H1 (cell line): Measurements from ENCODE around the gene TFAP2B. TPM values are rescaled to one million over a fixed set of nuclear protein-coding genes. Genes with fewer than 3 reads are reported as not detected.

Source experiments
- CTCF ChIA-PET: fragments of 300-600 bp; sonication (Branson Sonifier 250); formaldehyde crosslinking; loops from one replicate; lab custom pipeline; 2021; ENCODE audit not compliant: partially characterized antibody; lab: Charles Lee
- POLR2A ChIA-PET: fragments of 300-600 bp; sonication (Branson Sonifier 250); formaldehyde crosslinking; loops from one replicate; lab custom pipeline; 2021; ENCODE audit warnings: inconsistent platforms; ENCODE audit not compliant: partially characterized antibody; lab: Charles Lee
- DNase-seq, 2 experiments: peaks; one replicate each; pipeline versions ENCODE4 v3.0.0 to v3.0.0-alpha.2; 2010 to 2022; ENCODE audit warnings: low spot score in 2 of 2, low read depth in 1 of 2, mixed read lengths in 1 of 2
- FAIRE-seq: peaks from 2 replicates; lab custom pipeline; 2011; peaks lifted over from hg19 to GRCh38; lab: Jason Lieb, UNC
- H2AFZ ChIP-seq: 2 replicates; pipeline ENCODE4 v1.8.1; 2012; ENCODE audit warnings: low read length, inconsistent platforms
- H2AK5ac ChIP-seq: 2 replicates; pipeline ENCODE4 v1.6.1; 2013; ENCODE audit warnings: low read depth, low read length
- H2BK120ac ChIP-seq: replicated peaks from 2 replicates; pipeline ENCODE3; 2013; ENCODE audit warnings: low read depth, low read length, inconsistent platforms
- H2BK12ac ChIP-seq: 2 replicates; pipeline ENCODE4 v1.6.1; 2013; ENCODE audit warnings: low read depth, low read length
- H2BK15ac ChIP-seq: 2 replicates; pipeline ENCODE4 v1.6.1; 2013; ENCODE audit warnings: low read length
- H2BK20ac ChIP-seq: 2 replicates; pipeline ENCODE4 v1.6.1; 2013; ENCODE audit warnings: low read length
- H2BK5ac ChIP-seq: 2 replicates; pipeline ENCODE4 v1.6.1; 2013; ENCODE audit warnings: low read depth, low read length
- H3K14ac ChIP-seq: 2 replicates; pipeline ENCODE4 v1.6.1; 2013; ENCODE audit warnings: inconsistent platforms; ENCODE audit not compliant: insufficient read length
- H3K18ac ChIP-seq: 2 replicates; pipeline ENCODE4 v1.6.1; 2013; ENCODE audit warnings: low read length; ENCODE audit errors: extremely low read depth
- H3K23ac ChIP-seq: 2 replicates; pipeline ENCODE4 v1.6.1; 2013; ENCODE audit warnings: inconsistent platforms; ENCODE audit not compliant: insufficient read length
- H3K23me2 ChIP-seq: 2 replicates; pipeline ENCODE4 v1.6.1; 2013; ENCODE audit warnings: low read depth, low read length
- H3K27ac ChIP-seq: 2 replicates; pipeline ENCODE4 v1.6.1; 2011; ENCODE audit warnings: low read depth, low read length, inconsistent platforms
- H3K27me3 ChIP-seq, 4 experiments: replicated peaks in 1 of 4; 1 replicate in 1 of 4; 2 replicates in 3 of 4; pipeline versions ENCODE4 v1.6.1 to v1.8.1; 2011 to 2013; ENCODE audit warnings: low read length in 3 of 4, mild to moderate bottlenecking in 3 of 4, inconsistent platforms in 2 of 4, mixed read lengths in 2 of 4, moderate library complexity in 1 of 4; ENCODE audit not compliant: control insufficient read depth in 3 of 4, insufficient read depth in 3 of 4; ENCODE audit errors: extremely low read depth in 1 of 4
- H3K36me3 ChIP-seq, 4 experiments: 2 replicates each; pipeline versions ENCODE4 v1.6.1 to v1.8.1; 2011 to 2013; ENCODE audit warnings: mild to moderate bottlenecking in 4 of 4, low read length in 3 of 4, moderate library complexity in 2 of 4, control low read depth in 1 of 4, inconsistent platforms in 1 of 4; ENCODE audit not compliant: insufficient read depth in 4 of 4, control insufficient read depth in 2 of 4
- H3K4ac ChIP-seq: replicated peaks from 2 replicates; pipeline ENCODE3; 2013; ENCODE audit warnings: low read length, low read depth, mixed read lengths, inconsistent platforms; ENCODE audit not compliant: insufficient read length
- H3K4me1 ChIP-seq, 4 experiments: replicated peaks in 1 of 4; 1 replicate in 1 of 4; 2 replicates in 3 of 4; pipeline versions ENCODE4 v1.6.1 to v1.8.1; 2011 to 2013; ENCODE audit warnings: low read length in 3 of 4, inconsistent platforms in 2 of 4, mixed read lengths in 1 of 4; ENCODE audit not compliant: insufficient read depth in 4 of 4, control insufficient read depth in 3 of 4
- H3K4me2 ChIP-seq, 2 experiments: 2 replicates each; pipeline versions ENCODE4 v1.6.1 to v1.8.1; 2011 to 2013; ENCODE audit warnings: low read depth in 2 of 2, low read length in 2 of 2, control low read depth in 1 of 2, inconsistent platforms in 1 of 2, mild to moderate bottlenecking in 1 of 2; ENCODE audit not compliant: insufficient read depth in 1 of 2
- H3K4me3 ChIP-seq, 4 experiments: fragments of 200-600, 300-600 bp in 1 of 4; sonication (generic), shearing (Covaris generic), sonication (Bioruptor Twin) in 1 of 4; 2 replicates each; pipeline versions ENCODE4 v1.5.1 to v1.8.1; 2011 to 2016; ENCODE audit warnings: low read length in 4 of 4, low read depth in 3 of 4, control low read depth in 2 of 4, inconsistent platforms in 2 of 4, mild to moderate bottlenecking in 2 of 4, mixed read lengths in 1 of 4, moderate library complexity in 1 of 4; ENCODE audit not compliant: insufficient read depth in 2 of 4; ENCODE audit errors: extremely low read depth in 1 of 4
- H3K56ac ChIP-seq: replicated peaks from 2 replicates; pipeline ENCODE3; 2013; ENCODE audit warnings: low read depth, mild to moderate bottlenecking, mixed read lengths, low read length, inconsistent platforms; ENCODE audit not compliant: insufficient read length
- H3K79me1 ChIP-seq: 2 replicates; pipeline ENCODE4 v1.6.1; 2013; ENCODE audit warnings: low read depth, low read length, control low read depth
- H3K79me2 ChIP-seq, 2 experiments: 2 replicates each; pipeline versions ENCODE4 v1.6.1 to v1.8.1; 2012 to 2013; ENCODE audit warnings: low read length in 2 of 2, mild to moderate bottlenecking in 2 of 2, inconsistent platforms in 1 of 2; ENCODE audit not compliant: insufficient read depth in 2 of 2, control insufficient read depth in 1 of 2
- H3K9ac ChIP-seq, 4 experiments: replicated peaks in 1 of 4; 1 replicate in 1 of 4; 2 replicates in 3 of 4; pipeline versions ENCODE4 v1.6.1 to v1.8.1; 2011 to 2013; ENCODE audit warnings: low read depth in 3 of 4, low read length in 3 of 4, control low read depth in 2 of 4, mild to moderate bottlenecking in 2 of 4, moderate library complexity in 2 of 4, inconsistent platforms in 1 of 4; ENCODE audit errors: extremely low read depth in 1 of 4
- H3K9me3 ChIP-seq, 2 experiments: 2 replicates each; pipeline versions ENCODE4 v1.6.1 to v1.8.1; 2012 to 2013; ENCODE audit warnings: mild to moderate bottlenecking in 2 of 2, moderate library complexity in 2 of 2, control low read depth in 1 of 2, inconsistent platforms in 1 of 2, low read depth in 1 of 2, low read length in 1 of 2, mixed read lengths in 1 of 2; ENCODE audit not compliant: insufficient read depth in 2 of 2
- H4K20me1 ChIP-seq, 2 experiments: replicated peaks in 1 of 2; 2 replicates each; pipeline versions ENCODE3 to v1.8.1; 2011 to 2013; ENCODE audit warnings: inconsistent platforms in 2 of 2, low read length in 2 of 2, mild to moderate bottlenecking in 1 of 2; ENCODE audit not compliant: insufficient read depth in 2 of 2, control insufficient read depth in 1 of 2
- H4K5ac ChIP-seq: 2 replicates; pipeline ENCODE4 v1.6.1; 2013; ENCODE audit warnings: low read length, low read depth, mixed read lengths, inconsistent platforms; ENCODE audit not compliant: insufficient read length
- H4K8ac ChIP-seq: 2 replicates; pipeline ENCODE4 v1.8.0; 2013; ENCODE audit warnings: mild to moderate bottlenecking, moderate library complexity, low read length, inconsistent platforms; ENCODE audit not compliant: insufficient read depth; ENCODE audit errors: extremely low read depth
- H4K91ac ChIP-seq: replicated peaks from 2 replicates; pipeline ENCODE3; 2013; ENCODE audit warnings: low read length, mixed read lengths, inconsistent platforms; ENCODE audit not compliant: insufficient read length
- BCL11A ChIP-seq, 2 experiments: IDR thresholded peaks; one replicate each; pipeline ENCODE4 v1.6.1; 2011; ENCODE audit warnings: low read depth in 2 of 2, low read length in 2 of 2, mild to moderate bottlenecking in 2 of 2
- FOSL1 ChIP-seq: IDR thresholded peaks from 2 replicates; pipeline ENCODE4 v1.6.1; 2011; ENCODE audit warnings: mild to moderate bottlenecking, low read depth, low read length, moderate library complexity; ENCODE audit not compliant: insufficient read depth
- JUN ChIP-seq: IDR thresholded peaks from 2 replicates; pipeline ENCODE4 v1.6.1; 2011; ENCODE audit warnings: low read depth, mild to moderate bottlenecking, improper control_type of control experiment, low read length
- JUND ChIP-seq: IDR thresholded peaks from 2 replicates; pipeline ENCODE4 v1.6.1; 2011; ENCODE audit warnings: mild to moderate bottlenecking, improper control_type of control experiment, low read length
- KDM5A ChIP-seq: fragments of 200-600 bp; IDR thresholded peaks from 2 replicates; pipeline ENCODE4 v1.7.1; 2012; ENCODE audit warnings: mild to moderate bottlenecking, low read length, inconsistent platforms, mixed read lengths
- RBBP5 ChIP-seq: IDR thresholded peaks from 2 replicates; pipeline ENCODE4 v1.7.1; 2012; ENCODE audit warnings: low read depth, mild to moderate bottlenecking, inconsistent platforms, low read length, moderate library complexity, borderline replicate concordance
- RNF2 ChIP-seq: fragments of 200-900, 300-1000 bp; sonication (generic); IDR thresholded peaks from 2 replicates; pipeline ENCODE4 v1.7.1; 2016; ENCODE audit warnings: borderline replicate concordance, low read depth, mild to moderate bottlenecking, antibody characterized with exemption, low read length; ENCODE audit not compliant: poor library complexity, severe bottlenecking; ENCODE audit errors: missing control alignments
- TBP ChIP-seq: IDR thresholded peaks from 2 replicates; pipeline ENCODE4 v1.6.1; 2011; ENCODE audit warnings: low read depth, low read length, improper control_type of control experiment
- WGBS, 2 experiments: shearing (Covaris generic) in 1 of 2; methylation state at CpG; one replicate each; pipeline versions ENCODE4 v1.1.6 to v1.1.7; 2013 to 2015; ENCODE audit warnings: low lambda C conversion rate in 2 of 2, mixed read lengths in 2 of 2, inconsistent platforms in 1 of 2, low coverage in 1 of 2, missing lambda C conversion rate in 1 of 2; ENCODE audit not compliant: insufficient replicate concordance in 2 of 2, insufficient coverage in 1 of 2, insufficient read length in 1 of 2; ENCODE audit errors: extremely low coverage in 1 of 2, missing lambda C conversion rate in 1 of 2; 5-methylcytosine and 5-hydroxymethylcytosine counted together
- polyA plus RNA-seq, 7 experiments: library from polyadenylated mRNA; depleted of rRNA in 3 of 7; stranded (reverse) in 5 of 7; unstranded in 2 of 7; fragments of >200 nt in 5 of 7; fragments of 200-250 nt in 2 of 7; gene quantifications; 1 replicate in 5 of 7; 2 replicates in 1 of 7; 4 replicates in 1 of 7; pipeline versions ENCODE4 v1.2.1 to v1.2.3, GENCODE V29; 2011 to 2013; ENCODE audit warnings: missing spikeins in 2 of 7, mixed read lengths in 2 of 7
- total RNA-seq: library from RNA; stranded (reverse); fragmentation: NEBNext Ultra II Directional; extraction: Animal tissue kit (Norgen Biotek cat#: 25700); gene quantifications from 2 replicates; pipeline ENCODE4 v1.2.1, GENCODE V29; 2021

The TFAP2B gene
- total and polyA plus RNA-seq, 2 of the 8 experiments (the other 6 are each of a cell fraction or from before 2014, with no cell fraction given) = not detected

DNA sequence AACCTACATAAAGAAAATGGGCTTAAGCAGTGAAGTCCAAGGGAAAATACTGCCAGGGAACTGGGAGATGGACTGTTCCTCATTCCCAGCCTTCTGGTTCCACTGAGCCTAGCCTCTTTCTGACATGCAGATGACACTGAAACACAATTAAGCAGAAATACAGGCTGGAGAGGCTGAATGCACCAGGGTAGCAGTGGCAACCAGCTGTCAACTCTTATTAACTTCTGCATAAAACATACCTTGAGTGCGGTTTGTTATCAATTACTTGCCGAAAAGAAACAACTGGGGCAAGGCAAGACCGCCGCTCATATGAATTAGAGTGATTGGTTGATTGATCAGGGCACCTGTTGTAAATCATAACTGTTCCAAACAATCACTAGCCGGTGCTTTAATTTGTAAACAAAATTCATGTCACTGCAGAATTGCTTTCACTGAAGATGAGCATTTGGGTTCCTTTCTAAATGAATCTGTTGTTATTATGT lies 16.3 kb downstream of the TFAP2B start:
- Histone ChIP-seq H2BK5ac (no peak overlapping the region), H2BK120ac (no peak overlapping the region), H2AK5ac (no peak overlapping the region), H3K4ac (no peak overlapping the region), H3K4me2 (no peak overlapping the region), H2AFZ (no peak overlapping the region), H3K14ac (no peak overlapping the region), H3K79me2 (no peaks in the 10 kb centered on the region), H4K5ac (no peak overlapping the region), H3K23ac (no peak overlapping the region), H3K4me1 (peaks cover 1 to 9% (median 5%) of the 10 kb centered on the region in 4 experiments; a peak in 4 of 7 replicates), H3K27ac (no peak overlapping the region), H2BK20ac (no peak overlapping the region), H3K4me3 (no peak overlapping the region), H3K79me1 (no peaks in the 10 kb centered on the region), H2BK12ac (no peak overlapping the region), H4K20me1 (peaks cover 2 to 9% of the 10 kb centered on the region in 2 experiments), H3K36me3 (no peaks in the 10 kb centered on the region), H3K9me3 (no peaks in the 10 kb centered on the region), H2BK15ac (no peak overlapping the region), H4K8ac (no peak overlapping the region), H4K91ac (no peak overlapping the region), H3K56ac (no peak overlapping the region), H3K23me2 (no peaks in the 10 kb centered on the region), H3K27me3 (peaks cover 73 to 96% (median 85%) of the 10 kb centered on the region in 4 experiments), H3K18ac (no peak overlapping the region), H3K9ac (no peak overlapping the region)
- FAIRE-seq (no peak), DNase-seq (no peak)
- POLR2A ChIA-PET = no interaction called here
- CTCF ChIA-PET = interaction anchor here (2.1 kb wide), 1 partner anchor 12 kb away, joined by 5 read pairs; no protein-coding TSS in a partner anchor
- 85% methylated on average over 5 of the region's 5 CpGs; no CpG with 5 or more reads in 1 of the 2 experiments for WGBS, 2 experiments
- TF ChIP-seq TBP (no peak), RBBP5 (no peak), JUND (no peak), JUN (no peak), KDM5A (no peak), FOSL1 (no peak), RNF2 (no peak), BCL11A (IDR thresholded peaks at IDR 0.05; ENCODE audit: low read depth in 2 of 2, low read length in 2 of 2) (no peak)
